ENCODE data around the gene SMARCA2.

Gene SMARCA2

DNA sequence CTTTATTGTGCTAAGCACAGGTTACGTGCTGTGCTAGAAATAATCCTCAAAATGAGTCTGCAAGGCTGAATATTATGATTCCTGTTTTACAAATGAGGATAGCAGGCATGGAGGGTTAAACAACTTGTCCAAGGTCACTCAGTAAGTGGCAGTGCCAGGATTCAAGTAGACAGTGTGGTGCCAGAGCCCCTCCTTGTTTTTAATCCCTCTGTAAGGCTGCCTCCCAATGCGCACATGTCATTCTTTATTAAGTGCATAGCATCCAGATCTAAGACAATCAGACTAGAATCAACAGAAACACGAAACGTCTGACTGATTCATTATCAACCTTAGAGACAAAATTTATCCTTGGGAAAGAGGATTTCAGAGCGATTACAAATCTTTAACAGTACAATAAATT is 199.6 kb downstream of the SMARCA2 start:
- H3K36me3 ChIP-seq (ENCODE audit: insufficient read depth, insufficient read length, low read length) = no peaks in the 10 kb centered on the region
- DNase-seq (ENCODE audit: low read depth, low spot score) = no peak
- H3K4me1 ChIP-seq (ENCODE audit: insufficient read depth, insufficient read length) = peaks cover 1% of the 10 kb centered on the region

GRCh38 chr9:2215921-2216441 is 200.8 kb downstream of the SMARCA2 start:
- Histone ChIP-seq H3K9me3 (ENCODE audit: insufficient read depth, low read length) (no peaks in the 10 kb centered on the region), H3K4me1 (ENCODE audit: insufficient read depth, insufficient read length) (peaks cover 1% of the 10 kb centered on the region), H3K9ac (ENCODE audit: insufficient read length, low read depth) (no peak overlapping the region), H3K36me3 (ENCODE audit: insufficient read depth, insufficient read length, low read length) (no peaks in the 10 kb centered on the region), H3K4me3 (ENCODE audit: insufficient read length, low read depth) (no peak overlapping the region), H3K27me3 (ENCODE audit: insufficient read depth, insufficient read length) (no peaks in the 10 kb centered on the region)
- TF ChIP-seq YY1 (IDR thresholded peaks at IDR 0.05; ENCODE audit: insufficient read depth, insufficient read length) (no peak), ZNF274 (IDR thresholded peaks at IDR 0.05; ENCODE audit: low read depth, low read length) (no peak), SUZ12 (IDR thresholded peaks at IDR 0.05; ENCODE audit: extremely low read depth, insufficient read depth, insufficient read length) (no peak)
- DNase-seq (ENCODE audit: low read depth, low spot score) = no peak

More for the DNA sequence above, 199.6 kb downstream of the SMARCA2 start:
- Histone ChIP-seq H3K4me3 (ENCODE audit: insufficient read length, low read depth) (no peak overlapping the region), H3K9me3 (ENCODE audit: insufficient read depth, low read length) (no peaks in the 10 kb centered on the region), H3K9ac (ENCODE audit: insufficient read length, low read depth) (no peak overlapping the region), H3K27me3 (ENCODE audit: insufficient read depth, insufficient read length) (no peaks in the 10 kb centered on the region)
- no peak for TF ChIP-seq ZNF274 (IDR thresholded peaks at IDR 0.05; ENCODE audit: low read depth, low read length)
- no peak for TF ChIP-seq YY1 (IDR thresholded peaks at IDR 0.05; ENCODE audit: insufficient read depth, insufficient read length)
- TF ChIP-seq SUZ12 (IDR thresholded peaks at IDR 0.05; ENCODE audit: extremely low read depth, insufficient read depth, insufficient read length) = no peak

- H3K4me3 ChIP-seq (ENCODE audit: insufficient read length, low read depth) = no peak overlapping the region
- no peak for TF ChIP-seq ZNF274 (IDR thresholded peaks at IDR 0.05; ENCODE audit: low read depth, low read length)
- no peak for TF ChIP-seq YY1 (IDR thresholded peaks at IDR 0.05; ENCODE audit: insufficient read depth, insufficient read length)
- no peak for TF ChIP-seq SUZ12 (IDR thresholded peaks at IDR 0.05; ENCODE audit: extremely low read depth, insufficient read depth, insufficient read length)
- H3K36me3 ChIP-seq (ENCODE audit: insufficient read depth, insufficient read length, low read length) = no peaks in the 10 kb centered on the region
- no peaks in the 10 kb centered on the region for H3K9me3 ChIP-seq (ENCODE audit: insufficient read depth, low read length)
- no peaks in the 10 kb centered on the region for H3K27me3 ChIP-seq (ENCODE audit: insufficient read depth, insufficient read length)
- DNase-seq (ENCODE audit: low read depth, low spot score) = no peak
- no peak overlapping the region for H3K9ac ChIP-seq (ENCODE audit: insufficient read length, low read depth)
- H3K4me1 ChIP-seq (ENCODE audit: insufficient read depth, insufficient read length) = peaks cover 1% of the 10 kb centered on the region
Observed at GRCh38 chr9:2216591-2216990, 201.4 kb downstream of the SMARCA2 start.

- DNase-seq (ENCODE audit: low read depth, low spot score) = no peak
- H3K9me3 ChIP-seq (ENCODE audit: insufficient read depth, low read length) = no peaks in the 10 kb centered on the region
- no peak overlapping the region for H3K9ac ChIP-seq (ENCODE audit: insufficient read length, low read depth)
- H3K27me3 ChIP-seq (ENCODE audit: insufficient read depth, insufficient read length) = no peaks in the 10 kb centered on the region
- H3K36me3 ChIP-seq (ENCODE audit: insufficient read depth, insufficient read length, low read length) = no peaks in the 10 kb centered on the region
- no peak for TF ChIP-seq SUZ12 (IDR thresholded peaks at IDR 0.05; ENCODE audit: extremely low read depth, insufficient read depth, insufficient read length)
- TF ChIP-seq ZNF274 (IDR thresholded peaks at IDR 0.05; ENCODE audit: low read depth, low read length) = no peak
- no peak for TF ChIP-seq YY1 (IDR thresholded peaks at IDR 0.05; ENCODE audit: insufficient read depth, insufficient read length)
- H3K4me1 ChIP-seq (ENCODE audit: insufficient read depth, insufficient read length) = peaks cover 1% of the 10 kb centered on the region
- no peak overlapping the region for H3K4me3 ChIP-seq (ENCODE audit: insufficient read length, low read depth)
Observed at GRCh38 chr9:2217540-2217939, 202.4 kb downstream of the SMARCA2 start.

DNA sequence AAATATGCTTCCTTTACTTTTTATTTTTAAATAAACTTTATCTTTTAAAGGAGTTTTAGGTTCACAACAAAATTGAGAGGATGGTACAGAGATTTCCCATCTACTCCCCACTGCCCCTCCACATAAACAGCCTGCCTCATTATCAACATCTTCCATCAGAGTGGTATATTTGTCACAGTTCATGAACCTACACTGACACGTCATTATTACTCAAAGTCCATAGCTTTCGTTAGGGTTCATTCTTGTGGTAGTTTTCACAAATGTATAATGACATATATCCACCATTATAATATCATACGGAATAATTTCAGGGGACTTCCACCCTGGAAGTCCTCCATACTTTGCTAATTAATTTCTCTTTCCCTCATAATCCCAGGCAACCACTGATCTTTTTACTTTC is 204.9 kb downstream of the SMARCA2 start:
- Histone ChIP-seq H3K4me1 (ENCODE audit: insufficient read depth, insufficient read length) (no peaks in the 10 kb centered on the region), H3K9ac (ENCODE audit: insufficient read length, low read depth) (no peak overlapping the region), H3K27me3 (ENCODE audit: insufficient read depth, insufficient read length) (no peaks in the 10 kb centered on the region), H3K9me3 (ENCODE audit: insufficient read depth, low read length) (peaks cover 11% of the 10 kb centered on the region; the same call in 1 of the 2 replicates), H3K4me3 (ENCODE audit: insufficient read length, low read depth) (no peak overlapping the region), H3K36me3 (ENCODE audit: insufficient read depth, insufficient read length, low read length) (no peaks in the 10 kb centered on the region)
- DNase-seq (ENCODE audit: low read depth, low spot score) = no peak
- TF ChIP-seq ZNF274 (IDR thresholded peaks at IDR 0.05; ENCODE audit: low read depth, low read length) = no peak
- TF ChIP-seq YY1 (IDR thresholded peaks at IDR 0.05; ENCODE audit: insufficient read depth, insufficient read length) = no peak
- no peak for TF ChIP-seq SUZ12 (IDR thresholded peaks at IDR 0.05; ENCODE audit: extremely low read depth, insufficient read depth, insufficient read length)

- no peak for DNase-seq (ENCODE audit: low read depth, low spot score)
- TF ChIP-seq SUZ12 (IDR thresholded peaks at IDR 0.05; ENCODE audit: extremely low read depth, insufficient read depth, insufficient read length) = no peak
- TF ChIP-seq YY1 (IDR thresholded peaks at IDR 0.05; ENCODE audit: insufficient read depth, insufficient read length) = no peak
- no peak for TF ChIP-seq ZNF274 (IDR thresholded peaks at IDR 0.05; ENCODE audit: low read depth, low read length)
- Histone ChIP-seq H3K36me3 (ENCODE audit: insufficient read depth, insufficient read length, low read length) (no peaks in the 10 kb centered on the region), H3K9me3 (ENCODE audit: insufficient read depth, low read length) (peaks cover 25% of the 10 kb centered on the region), H3K9ac (ENCODE audit: insufficient read length, low read depth) (no peak overlapping the region), H3K4me3 (ENCODE audit: insufficient read length, low read depth) (no peak overlapping the region), H3K4me1 (ENCODE audit: insufficient read depth, insufficient read length) (no peaks in the 10 kb centered on the region), H3K27me3 (ENCODE audit: insufficient read depth, insufficient read length) (no peaks in the 10 kb centered on the region)
Observed at GRCh38 chr9:2227144-2227867, 212.2 kb downstream of the SMARCA2 start.

DNA sequence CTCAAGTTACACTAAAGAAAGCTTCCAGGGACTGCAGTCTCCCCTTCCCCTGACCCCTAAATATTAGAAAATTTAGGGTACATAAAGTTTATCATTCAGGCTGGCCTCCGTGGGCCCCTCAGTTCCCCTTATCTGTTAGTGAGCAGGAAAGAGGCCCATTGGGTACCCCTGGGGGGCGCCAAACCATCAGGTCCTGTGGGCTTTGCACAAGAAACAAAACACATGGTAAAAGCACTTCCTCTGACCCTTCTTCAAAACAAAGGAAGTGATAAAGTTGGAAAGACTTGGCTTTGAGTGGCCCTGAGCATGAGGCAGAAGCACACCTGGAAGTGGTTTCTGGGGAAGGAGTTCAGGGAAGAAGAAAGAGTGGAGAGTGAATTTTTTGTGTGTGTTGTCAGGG is 213.0 kb downstream of the SMARCA2 start:
- no peaks in the 10 kb centered on the region for H3K27me3 ChIP-seq (ENCODE audit: insufficient read depth, insufficient read length)
- no peaks in the 10 kb centered on the region for H3K36me3 ChIP-seq (ENCODE audit: insufficient read depth, insufficient read length, low read length)
- no peak overlapping the region for H3K4me3 ChIP-seq (ENCODE audit: insufficient read length, low read depth)
- no peak overlapping the region for H3K9ac ChIP-seq (ENCODE audit: insufficient read length, low read depth)
- no peaks in the 10 kb centered on the region for H3K4me1 ChIP-seq (ENCODE audit: insufficient read depth, insufficient read length)
- H3K9me3 ChIP-seq (ENCODE audit: insufficient read depth, low read length) = peaks cover 23% of the 10 kb centered on the region
- DNase-seq (ENCODE audit: low read depth, low spot score) = peak; percentile 61
- TF ChIP-seq ZNF274 (IDR thresholded peaks at IDR 0.05; ENCODE audit: low read depth, low read length) = no peak
- no peak for TF ChIP-seq SUZ12 (IDR thresholded peaks at IDR 0.05; ENCODE audit: extremely low read depth, insufficient read depth, insufficient read length)
- no peak for TF ChIP-seq YY1 (IDR thresholded peaks at IDR 0.05; ENCODE audit: insufficient read depth, insufficient read length)
